Astrocyte (in vitro differentiated cells and primary cell): ENCODE results near the gene ULK2.

Source experiments
- EZH2 ChIP-seq: IDR thresholded peaks from 2 replicates; pipeline ENCODE4 v1.6.1; 2012; ENCODE audit warnings: mild to moderate bottlenecking, low read length, inconsistent platforms; ENCODE audit not compliant: insufficient read depth
- TF ChIP-seq, protein P1 (sequence below): IDR thresholded peaks from 2 replicates; pipeline ENCODE4 v1.5.1; 2011; ENCODE audit warnings: low read depth, mild to moderate bottlenecking, inconsistent platforms, low read length, moderate library complexity; ENCODE audit not compliant: insufficient read depth

DNA sequence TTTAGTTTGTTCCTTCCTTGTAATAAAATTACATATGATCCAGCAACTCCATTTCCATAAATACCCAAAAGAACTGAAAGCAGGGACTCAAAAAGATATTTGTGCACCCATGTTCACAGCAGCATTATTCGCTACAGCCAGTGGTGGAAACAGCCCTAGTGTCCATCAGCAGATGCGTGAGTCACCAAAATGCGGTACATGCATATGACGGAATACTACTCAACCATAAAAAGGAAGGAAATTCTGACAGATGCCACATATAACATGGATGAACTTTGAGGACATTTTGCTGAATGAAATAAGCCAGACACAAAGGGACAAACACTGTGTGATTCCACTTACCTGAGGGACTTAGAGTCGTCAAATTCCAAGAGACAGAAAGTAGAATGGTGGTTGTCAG lies 142.2 kb downstream of the ULK2 start:
- TF ChIP-seq, protein P1, sequence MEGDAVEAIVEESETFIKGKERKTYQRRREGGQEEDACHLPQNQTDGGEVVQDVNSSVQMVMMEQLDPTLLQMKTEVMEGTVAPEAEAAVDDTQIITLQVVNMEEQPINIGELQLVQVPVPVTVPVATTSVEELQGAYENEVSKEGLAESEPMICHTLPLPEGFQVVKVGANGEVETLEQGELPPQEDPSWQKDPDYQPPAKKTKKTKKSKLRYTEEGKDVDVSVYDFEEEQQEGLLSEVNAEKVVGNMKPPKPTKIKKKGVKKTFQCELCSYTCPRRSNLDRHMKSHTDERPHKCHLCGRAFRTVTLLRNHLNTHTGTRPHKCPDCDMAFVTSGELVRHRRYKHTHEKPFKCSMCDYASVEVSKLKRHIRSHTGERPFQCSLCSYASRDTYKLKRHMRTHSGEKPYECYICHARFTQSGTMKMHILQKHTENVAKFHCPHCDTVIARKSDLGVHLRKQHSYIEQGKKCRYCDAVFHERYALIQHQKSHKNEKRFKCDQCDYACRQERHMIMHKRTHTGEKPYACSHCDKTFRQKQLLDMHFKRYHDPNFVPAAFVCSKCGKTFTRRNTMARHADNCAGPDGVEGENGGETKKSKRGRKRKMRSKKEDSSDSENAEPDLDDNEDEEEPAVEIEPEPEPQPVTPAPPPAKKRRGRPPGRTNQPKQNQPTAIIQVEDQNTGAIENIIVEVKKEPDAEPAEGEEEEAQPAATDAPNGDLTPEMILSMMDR, result no peak
- TF ChIP-seq EZH2, result no peak
